ENCODE results near the gene PDF.
"Not testable (repeated sequence)": the region's sequence is repeated elsewhere in the genome, so short reads cannot be mapped to it uniquely, and the experiment has no call there.

Gene PDF

GRCh38 chr16:69315486-69316311 is 14.7 kb downstream of the PDF start:
- no peak for DNase-seq

DNA sequence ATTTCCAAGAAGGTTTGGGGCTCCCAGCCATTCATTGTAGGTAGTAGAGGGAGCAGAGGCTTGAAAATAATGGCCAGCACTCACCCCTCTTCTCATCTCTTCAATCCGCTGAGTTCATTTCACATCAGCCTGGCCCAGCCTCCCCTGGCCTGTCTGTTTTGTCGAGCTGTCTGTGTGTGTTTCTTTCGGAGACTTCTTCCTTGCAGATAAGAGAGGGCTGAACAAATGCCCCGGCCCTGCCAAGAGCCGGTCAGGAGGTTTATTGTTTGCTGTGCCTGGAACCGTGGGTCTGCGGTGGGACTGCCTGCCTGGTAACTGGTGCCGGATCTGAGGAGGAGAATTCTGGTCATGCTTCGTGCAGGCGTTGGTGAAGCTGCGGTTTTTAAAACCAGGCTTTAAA is 15.9 kb downstream of the PDF start:
- no peak for DNase-seq

GRCh38 chr16:69313469-69313868 is 16.9 kb downstream of the PDF start:
- no peak for DNase-seq

- DNase-seq, result peak; percentile 30 to 44
Measured at GRCh38 chr16:69311533-69312387, 18.6 kb downstream of the PDF start.

- peak; percentile 97 to 98 for DNase-seq
Measured at GRCh38 chr16:69310653-69311532, 19.5 kb downstream of the PDF start, which contains the start of gene VPS4A. TSS of gene VPS4A (plus strand) at chr16:69311350. CDS start at chr16:69311512, 162 bp downstream.

DNA sequence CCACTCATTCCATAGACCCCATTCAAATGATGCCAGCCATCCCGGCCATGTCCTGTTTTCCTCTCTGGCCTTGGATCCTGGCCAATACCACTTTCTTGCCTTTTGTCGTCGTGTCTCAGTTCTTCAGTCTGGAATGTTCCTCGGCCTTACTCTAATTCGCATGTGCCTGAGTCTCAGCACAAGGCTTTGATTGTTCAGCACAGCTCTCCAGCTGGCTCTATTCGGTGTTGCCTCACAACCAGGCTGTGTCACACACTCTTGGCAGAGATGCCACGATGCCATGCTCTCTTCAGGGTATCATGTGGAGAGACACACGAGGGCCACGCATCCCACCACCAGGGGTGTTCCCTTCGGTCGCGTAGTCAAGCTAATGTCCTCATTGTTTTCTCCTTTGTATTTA is 21.1 kb downstream of the PDF start:
- no peak for DNase-seq

- no peak for DNase-seq
Measured at GRCh38 chr16:69307856-69308255, 22.5 kb downstream of the PDF start.

GRCh38 chr16:69307091-69307490 is 23.3 kb downstream of the PDF start:
- DNase-seq, result no peak

GRCh38 chr16:69306031-69306430 is 24.4 kb downstream of the PDF start:
- no peak for DNase-seq

DNA sequence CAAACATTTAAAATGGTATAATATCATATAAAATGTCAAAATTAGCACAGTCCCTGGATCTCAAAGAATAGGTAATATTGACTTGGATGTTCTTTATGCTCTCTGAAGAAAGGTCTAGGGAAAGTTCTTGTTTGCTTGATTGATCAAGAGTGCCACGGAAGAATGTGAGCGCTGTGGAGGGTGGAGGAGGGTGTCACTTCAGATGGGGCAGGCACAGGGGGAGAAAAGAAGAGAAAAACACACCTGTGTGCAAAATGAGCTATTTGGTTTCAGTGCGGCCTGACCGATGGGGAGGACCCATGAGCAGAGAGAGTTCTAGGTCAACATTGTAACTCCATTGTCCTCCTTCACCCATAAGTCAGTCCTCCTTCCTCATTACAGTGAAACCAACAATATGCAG is 28.1 kb downstream of the PDF start:
- DNase-seq, result no peak

DNA sequence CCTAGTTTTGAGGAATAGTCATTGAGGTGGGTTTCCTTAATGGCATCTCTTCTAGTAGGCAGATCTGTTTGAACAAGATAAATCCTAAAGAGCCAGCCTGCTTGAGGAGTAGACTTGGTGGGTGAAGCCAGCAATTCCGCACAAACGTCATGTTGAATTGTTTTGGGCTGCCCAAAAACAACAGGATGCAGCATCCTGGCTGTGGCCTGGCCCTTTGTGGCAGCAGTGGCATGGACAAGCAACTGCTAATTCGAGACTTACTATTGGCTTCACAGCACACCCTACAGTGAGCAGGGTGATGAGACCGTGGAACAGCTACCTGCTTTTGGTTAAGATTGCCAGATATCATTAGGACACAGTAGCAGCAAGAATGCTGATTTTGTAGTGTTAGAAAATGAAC is 28.5 kb downstream of the PDF start:
- no peak for DNase-seq

GRCh38 chr16:69301187-69301586 is 29.2 kb downstream of the PDF start:
- DNase-seq, result no peak

DNA sequence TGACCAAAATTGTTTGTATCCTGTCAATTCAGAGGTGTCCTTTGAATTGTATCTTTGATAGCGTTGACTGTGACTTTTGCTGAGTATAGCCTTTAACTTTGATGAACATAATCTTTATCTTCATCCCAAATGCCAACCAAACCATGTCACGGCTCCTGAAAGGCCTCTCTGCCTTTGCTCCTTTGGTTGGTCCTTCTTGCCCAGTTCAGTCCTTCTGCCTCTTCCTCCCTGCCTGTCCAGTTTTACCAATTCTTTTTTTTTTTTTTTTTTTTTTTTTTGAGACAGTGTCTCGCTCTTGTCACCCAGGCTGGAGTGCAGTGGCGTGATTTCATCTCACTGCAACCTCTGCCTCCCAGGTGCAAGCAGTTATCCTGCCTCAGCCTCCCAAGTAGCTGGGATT is 32.1 kb downstream of the PDF start:
- no peak for DNase-seq

DNA sequence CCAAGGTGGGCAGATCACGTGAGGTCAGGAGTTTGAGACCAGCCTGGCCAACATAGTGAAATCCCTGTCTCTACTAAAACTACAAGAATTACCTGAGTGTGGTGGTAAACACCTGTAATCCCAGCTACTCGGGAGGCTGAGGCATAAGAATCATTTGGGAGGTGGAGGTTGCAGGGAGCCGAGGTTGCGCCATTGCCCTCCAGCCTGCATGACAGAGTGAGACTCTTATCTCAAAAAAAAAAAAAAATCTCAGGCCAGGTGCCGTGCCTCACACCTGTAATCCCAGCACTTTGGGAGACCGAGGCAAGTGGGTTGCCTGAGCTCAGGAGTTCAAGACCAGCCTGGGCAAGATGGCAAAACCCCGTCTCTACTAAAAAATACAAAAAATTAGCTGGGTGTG is 33.6 kb downstream of the PDF start:
- DNase-seq, result not testable (repeated sequence)

GRCh38 chr16:69294051-69294450 is 36.3 kb downstream of the PDF start:
- DNase-seq, result no peak

GRCh38 chr16:69293401-69293800 is 37.0 kb downstream of the PDF start:
- no peak for DNase-seq

- DNase-seq, result not testable (repeated sequence)
Measured at GRCh38 chr16:69291657-69292056, 38.7 kb downstream of the PDF start.

- peak; percentile 44 to 66 for DNase-seq
Measured at GRCh38 chr16:69286941-69287713, 43.3 kb downstream of the PDF start.

- no peak for DNase-seq
Measured at GRCh38 chr16:69285240-69285639, 45.1 kb downstream of the PDF start.

DNA sequence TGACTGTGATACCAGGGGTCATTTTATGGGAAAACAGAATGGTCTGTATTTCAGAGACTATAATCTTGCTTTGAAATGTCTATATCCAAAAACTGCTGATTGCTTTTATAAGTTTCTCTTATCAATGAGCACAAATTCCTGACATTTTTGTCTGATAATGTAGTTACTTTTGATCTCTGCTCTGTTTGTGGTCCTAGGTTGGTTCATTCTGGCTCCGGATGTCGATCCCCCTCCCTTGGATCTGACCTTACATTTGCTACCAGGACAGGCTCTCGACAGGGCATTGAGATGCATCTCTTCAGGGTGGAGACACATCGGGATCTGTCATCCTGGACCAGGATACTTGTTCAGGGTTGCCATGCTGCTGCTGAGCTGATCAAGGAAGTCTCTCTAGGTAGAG is 46.5 kb downstream of the PDF start:
- DNase-seq, result no peak

DNA sequence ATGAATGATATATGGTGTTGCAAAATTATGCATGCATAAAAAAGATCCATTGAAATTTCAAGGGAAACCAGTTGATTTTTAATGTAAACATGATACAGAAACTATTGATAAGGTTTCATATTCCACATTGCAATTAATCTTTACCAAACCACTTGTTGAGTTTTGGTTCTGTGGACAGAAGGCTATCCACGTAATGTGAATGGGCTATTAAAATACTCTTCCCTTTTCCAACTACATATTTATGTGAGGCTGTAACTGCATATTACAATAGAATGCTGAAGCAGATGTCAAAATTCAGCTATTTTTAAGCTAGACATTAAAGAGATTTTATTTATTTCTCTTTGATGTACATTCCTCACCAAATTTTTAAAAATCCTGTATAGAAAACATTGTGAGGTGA is 53.0 kb downstream of the PDF start:
- DNase-seq, result no peak

Measured in activated CD4-positive, alpha-beta T cell treated with anti-CD3 and anti-CD28 coated beads for 4 hours (primary cell).